HCT116 (cell line): ENCODE measurements around the gene UBE2D2. TPM values are rescaled to one million over a fixed set of nuclear protein-coding genes. Genes with fewer than 3 reads are reported as not detected.
A peak's percentile ranks its signal among the peaks of the same experiment; 100 is the strongest.

Experiments
- ATAC-seq: fragments of 200-7000 bp; cut with Tn5 transposase; 2 replicates; pipeline ENCODE4 v1.9.1; 2020; ENCODE audit warnings: mild to moderate bottlenecking, moderate library complexity
- BruUV-seq: library from RNA; stranded (reverse); fragments of 400-500 nt; replicated peaks from 2 replicates; lab custom pipeline; 2021; lab: Mats Ljungman, UMichigan
- CTCF ChIA-PET: fragments of 300-600 bp; sonication (Branson Sonifier 250); formaldehyde crosslinking; loops from one replicate; lab custom pipeline; 2021; ENCODE audit warnings: antibody characterized with exemption; lab: Charles Lee
- POLR2A ChIA-PET: fragments of 300-600, 350-600 bp; sonication (Branson Sonifier 250); formaldehyde crosslinking; loops from one replicate; lab custom pipeline; 2021; ENCODE audit warnings: antibody characterized with exemption; lab: Charles Lee
- RAD21 ChIA-PET, 2 experiments: fragments of 300-600 bp; sonication (Branson Sonifier 250); formaldehyde crosslinking; loops; one replicate each; lab custom pipeline; 2023; ENCODE audit warnings: low total read pairs in 2 of 2; ENCODE audit not compliant: uncharacterized antibody in 2 of 2, unreplicated experiment in 2 of 2, low non-redundant PET in 1 of 2; lab: Charles Lee
- DNase-seq: peaks from one replicate; pipeline ENCODE4 v3.0.0-alpha.2; 2010; ENCODE audit warnings: low read depth, low spot score
- H2AFZ ChIP-seq: fragments of 200-600 bp; shearing (Covaris generic), sonication (generic); 2 replicates; pipeline ENCODE4 v1.6.1; 2017; ENCODE audit warnings: low read depth, mixed run types, mixed read lengths, antibody characterized with exemption, low read length; ENCODE audit not compliant: poor library complexity, severe bottlenecking
- H3K27ac ChIP-seq: 2 replicates; pipeline ENCODE4 v1.5.1; 2012; ENCODE audit warnings: low read depth, low read length
- H3K27me3 ChIP-seq: fragments of 200-600 bp; sonication (generic); 2 replicates; pipeline ENCODE4 v1.6.1; 2016; ENCODE audit warnings: mixed run types, low read length, mixed read lengths; ENCODE audit not compliant: insufficient read depth
- H3K36me3 ChIP-seq, 2 experiments: fragments of 200-500 bp in 1 of 2; fragments of 200-600 bp in 1 of 2; sonication (Bioruptor generic) in 1 of 2; sonication (generic) in 1 of 2; 2 replicates each; pipeline versions ENCODE4 v1.5.1 to v1.6.1; 2014 to 2016; ENCODE audit warnings: low read length in 2 of 2, inconsistent platforms in 1 of 2, mixed read lengths in 1 of 2, mixed run types in 1 of 2; ENCODE audit not compliant: insufficient read depth in 2 of 2, control insufficient read depth in 1 of 2
- H3K4me1 ChIP-seq, 2 experiments: fragments of 200-600 bp in 1 of 2; sonication (generic) in 1 of 2; 2 replicates each; pipeline versions ENCODE4 v1.5.1 to v1.6.1; 2012 to 2017; ENCODE audit warnings: low read length in 2 of 2, inconsistent platforms in 1 of 2, mild to moderate bottlenecking in 1 of 2, mixed read lengths in 1 of 2, mixed run types in 1 of 2, moderate library complexity in 1 of 2; ENCODE audit not compliant: insufficient read depth in 2 of 2, control insufficient read depth in 1 of 2
- H3K4me2 ChIP-seq: fragments of 200-600 bp; sonication (generic); 2 replicates; pipeline ENCODE4 v1.6.1; 2017; ENCODE audit warnings: mixed run types, low read length, mixed read lengths
- H3K4me3 ChIP-seq, 2 experiments: fragments of 200-600 bp in 1 of 2; sonication (generic) in 1 of 2; replicated peaks in 1 of 2; 2 replicates each; pipeline ENCODE4 v1.5.1; 2011 to 2016; ENCODE audit warnings: low read length in 2 of 2, control low read depth in 1 of 2, low read depth in 1 of 2, mild to moderate bottlenecking in 1 of 2, mixed read lengths in 1 of 2, mixed run types in 1 of 2
- H3K79me2 ChIP-seq: fragments of 200-600 bp; sonication (generic); 2 replicates; pipeline ENCODE4 v1.6.1; 2017; ENCODE audit warnings: mild to moderate bottlenecking, mixed run types, low read length, moderate library complexity, mixed read lengths; ENCODE audit not compliant: insufficient read depth
- H3K9ac ChIP-seq: fragments of 200-600 bp; sonication (generic); 2 replicates; pipeline ENCODE4 v1.6.1; 2016; ENCODE audit warnings: low read length, mixed read lengths
- H3K9me2 ChIP-seq: fragments of 200-600 bp; sonication (generic), shearing (Covaris generic); 2 replicates; pipeline ENCODE4 v1.6.1; 2017; ENCODE audit warnings: mixed run types, mild to moderate bottlenecking, moderate library complexity; ENCODE audit not compliant: insufficient read depth
- H3K9me3 ChIP-seq, 2 experiments: fragments of 200-500 bp in 1 of 2; fragments of 200-600 bp in 1 of 2; sonication (Bioruptor generic) in 1 of 2; sonication (generic) in 1 of 2; 2 replicates each; pipeline ENCODE4 v1.6.1; 2014 to 2017; ENCODE audit warnings: low read length in 2 of 2, mixed read lengths in 2 of 2, inconsistent platforms in 1 of 2, low read depth in 1 of 2, mild to moderate bottlenecking in 1 of 2, mixed run types in 1 of 2, moderate library complexity in 1 of 2; ENCODE audit not compliant: control insufficient read depth in 1 of 2, insufficient read depth in 1 of 2
- H4K20me1 ChIP-seq: fragments of 200-600 bp; sonication (generic), shearing (Covaris generic); 2 replicates; pipeline ENCODE4 v1.6.1; 2017; ENCODE audit warnings: mixed run types, mild to moderate bottlenecking, moderate library complexity; ENCODE audit not compliant: insufficient read depth
- ATF3 ChIP-seq: IDR thresholded peaks from 2 replicates; pipeline ENCODE4 v1.6.1; 2012
- CBX3 ChIP-seq: IDR thresholded peaks from 2 replicates; pipeline ENCODE4 v1.6.1; 2012; ENCODE audit warnings: low read depth
- ELF1 ChIP-seq: IDR thresholded peaks from 2 replicates; pipeline ENCODE4 v1.6.1; 2012; ENCODE audit warnings: low read depth, borderline replicate concordance
- EZH2phosphoT487 ChIP-seq: fragments of 200-600 bp; IDR thresholded peaks from 2 replicates; pipeline ENCODE4 v1.6.1; 2018; ENCODE audit warnings: antibody characterized with exemption, borderline replicate concordance
- JUND ChIP-seq: IDR thresholded peaks from 2 replicates; pipeline ENCODE4 v1.6.1; 2012
- MAX ChIP-seq: IDR thresholded peaks from 2 replicates; pipeline ENCODE4 v1.6.1; 2012
- POLR2A ChIP-seq: IDR thresholded peaks from 2 replicates; pipeline ENCODE4 v1.7.0; 2011; ENCODE audit warnings: borderline replicate concordance; ENCODE audit not compliant: insufficient read depth, insufficient read length; ENCODE audit errors: extremely low read depth
- SP1 ChIP-seq: IDR thresholded peaks from 2 replicates; pipeline ENCODE4 v1.6.1; 2012; ENCODE audit warnings: low read depth
- SRF ChIP-seq: IDR thresholded peaks from 2 replicates; pipeline ENCODE4 v1.6.1; 2012; ENCODE audit warnings: low read depth
- TCF7L2 ChIP-seq: IDR thresholded peaks from 2 replicates; pipeline ENCODE4 v1.7.0; 2011; ENCODE audit warnings: borderline replicate concordance, inconsistent platforms; ENCODE audit not compliant: insufficient read depth, insufficient read length; ENCODE audit errors: extremely low read depth
- ZFX ChIP-seq: fragments of 450-650 bp; IDR thresholded peaks from 2 replicates; pipeline ENCODE4 v1.6.1; 2017
- intact Hi-C: fragments of 100-400 bp; cut with micrococcal nuclease; formaldehyde crosslinking; loops from 2 replicates; pipeline ENCODE4 v1.10.0; 2022
- total RNA-seq: library from RNA; stranded (reverse); gene quantifications from one replicate; pipeline ENCODE4 v1.2.1, GENCODE V29; 2021; ENCODE audit not compliant: unreplicated experiment

Gene UBE2D2
- total RNA-seq, 1 experiment from 2014 or later: 140 TPM

GRCh38 chr5:139662617-139663016, 101.5 kb downstream of the UBE2D2 start:
- no peaks in the 10 kb centered on the region for H3K9me2 ChIP-seq
- H3K27me3 ChIP-seq: no peaks in the 10 kb centered on the region
- H3K36me3 ChIP-seq: no peaks in the 10 kb centered on the region
- ChIA-PET POLR2A (no interaction called here), RAD21 (no interaction called here), CTCF (no interaction called here)
- no peaks in the 10 kb centered on the region for H3K9me3 ChIP-seq
- DNase-seq: no peak
- H3K4me2 ChIP-seq: peak overlapping the region; percentile 76
- no peak for ATAC-seq
- H3K27ac ChIP-seq: no peak overlapping the region
- H3K4me3 ChIP-seq: no peak overlapping the region
- peaks cover 91% of the 10 kb centered on the region for H3K79me2 ChIP-seq
- no TSS peak for BruUV-seq
- TF ChIP-seq TCF7L2 (no peak), ELF1 (no peak), SRF (no peak), POLR2A (no peak), CBX3 (no peak)
- H2AFZ ChIP-seq: no peak overlapping the region
- H4K20me1 ChIP-seq: no peaks in the 10 kb centered on the region
- intact Hi-C loops: no loop called here
- peak overlapping the region; percentile 55; the same call in 1 of the 2 replicates for H3K9ac ChIP-seq
- peaks cover 73 to 87% of the 10 kb centered on the region in 2 experiments for H3K4me1 ChIP-seq

GRCh38 chr5:139663207-139664085, 102.3 kb downstream of the UBE2D2 start:
- H4K20me1 ChIP-seq: no peaks in the 10 kb centered on the region
- POLR2A ChIA-PET: no interaction called here
- H3K9me2 ChIP-seq: no peaks in the 10 kb centered on the region
- H3K9ac ChIP-seq: 0 out of 2 replicates have a peak overlapping the region, but pooled peaks have one; percentile 55
- no TSS peak for BruUV-seq
- CTCF ChIA-PET: no interaction called here
- H3K27me3 ChIP-seq: no peaks in the 10 kb centered on the region
- H3K4me3 ChIP-seq: no peak overlapping the region
- peaks cover 71 to 87% of the 10 kb centered on the region in 2 experiments for H3K4me1 ChIP-seq
- H2AFZ ChIP-seq: no peak overlapping the region
- no peak for DNase-seq
- no peaks in the 10 kb centered on the region for H3K36me3 ChIP-seq
- intact Hi-C loops: no loop called here
- no peak for ATAC-seq
- peaks cover 93% of the 10 kb centered on the region for H3K79me2 ChIP-seq
- no peak overlapping the region for H3K27ac ChIP-seq
- H3K9me3 ChIP-seq: no peaks in the 10 kb centered on the region
- peak overlapping the region; percentile 76; the same call in 1 of the 2 replicates for H3K4me2 ChIP-seq
- TF ChIP-seq MAX (no peak), JUND (no peak), CBX3 (no peak), EZH2phosphoT487 (no peak), SRF (no peak), ELF1 (no peak), ZFX (no peak), SP1 (no peak), ATF3 (no peak)
- RAD21 ChIA-PET: no interaction called here
